ENCODE data around the gene FAM32A.

DNA sequence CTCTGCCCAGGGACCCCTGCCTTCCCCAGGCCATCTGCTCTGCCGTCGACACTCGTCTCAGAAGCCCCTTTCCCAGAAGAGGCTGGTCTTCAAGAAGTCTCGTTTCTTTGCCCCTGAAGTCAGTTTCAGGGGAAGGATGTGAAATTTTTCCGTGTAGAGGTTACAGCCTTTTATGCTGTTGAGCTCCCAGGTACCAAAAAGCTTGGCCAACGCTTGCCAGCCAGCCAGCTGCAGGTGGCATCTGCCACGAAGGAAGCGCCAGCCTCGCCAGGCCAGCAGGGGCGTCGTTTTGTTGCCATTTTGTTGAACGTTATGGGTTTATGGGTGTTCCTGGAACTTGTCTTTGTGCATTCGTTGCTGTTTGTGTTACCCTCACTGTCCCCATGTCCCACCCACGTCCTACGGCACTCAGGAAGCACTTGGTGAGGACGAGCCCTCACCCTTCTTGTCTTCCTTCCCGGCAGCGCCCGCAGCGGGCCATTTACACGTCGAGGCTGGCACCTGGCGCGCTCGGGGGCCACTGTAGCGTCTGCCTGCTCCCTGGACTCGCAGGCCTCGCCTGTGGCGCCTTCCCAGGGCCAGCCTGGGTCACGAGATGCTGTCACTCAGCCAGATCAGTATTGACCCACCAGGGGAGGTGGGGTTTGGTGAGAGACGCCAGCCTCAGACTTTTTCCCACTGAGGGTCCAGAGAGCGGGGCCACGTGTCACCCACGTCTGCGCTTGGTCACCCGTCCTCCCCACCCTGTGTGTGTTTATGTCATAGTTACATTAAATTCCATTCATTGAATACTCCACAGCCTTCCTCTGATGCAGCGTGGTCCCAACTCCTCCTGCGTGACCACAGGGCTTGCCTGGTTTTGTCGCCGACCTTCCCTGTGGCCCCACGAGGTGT, 49.6 kb downstream of the FAM32A start:
- no peak for TF ChIP-seq POLR2A (IDR thresholded peaks at IDR 0.05)
- TF ChIP-seq, protein P1, sequence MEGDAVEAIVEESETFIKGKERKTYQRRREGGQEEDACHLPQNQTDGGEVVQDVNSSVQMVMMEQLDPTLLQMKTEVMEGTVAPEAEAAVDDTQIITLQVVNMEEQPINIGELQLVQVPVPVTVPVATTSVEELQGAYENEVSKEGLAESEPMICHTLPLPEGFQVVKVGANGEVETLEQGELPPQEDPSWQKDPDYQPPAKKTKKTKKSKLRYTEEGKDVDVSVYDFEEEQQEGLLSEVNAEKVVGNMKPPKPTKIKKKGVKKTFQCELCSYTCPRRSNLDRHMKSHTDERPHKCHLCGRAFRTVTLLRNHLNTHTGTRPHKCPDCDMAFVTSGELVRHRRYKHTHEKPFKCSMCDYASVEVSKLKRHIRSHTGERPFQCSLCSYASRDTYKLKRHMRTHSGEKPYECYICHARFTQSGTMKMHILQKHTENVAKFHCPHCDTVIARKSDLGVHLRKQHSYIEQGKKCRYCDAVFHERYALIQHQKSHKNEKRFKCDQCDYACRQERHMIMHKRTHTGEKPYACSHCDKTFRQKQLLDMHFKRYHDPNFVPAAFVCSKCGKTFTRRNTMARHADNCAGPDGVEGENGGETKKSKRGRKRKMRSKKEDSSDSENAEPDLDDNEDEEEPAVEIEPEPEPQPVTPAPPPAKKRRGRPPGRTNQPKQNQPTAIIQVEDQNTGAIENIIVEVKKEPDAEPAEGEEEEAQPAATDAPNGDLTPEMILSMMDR (IDR thresholded peaks at IDR 0.05), result no peak

Data from body of pancreas (tissue), 4 donors.